ENCODE results near the gene TSPAN18. TPM values are rescaled to one million over a fixed set of nuclear protein-coding genes. Genes with fewer than 3 reads are reported as not detected.
A peak's percentile ranks its signal among the peaks of the same experiment; 100 is the strongest.

The TSPAN18 gene
- total RNA-seq, 1 experiment from 2014 or later: 0.77 TPM

GRCh38 chr11:44707094-44707493 lies 19.7 kb upstream of the TSPAN18 start:
- H3K36me3 Mint-ChIP-seq (ENCODE audit: insufficient read depth, unreplicated experiment): no peaks in the 10 kb centered on the region
- no TSS peak for BruUV-seq (replicated peaks)
- intact Hi-C loops (cut with micrococcal nuclease): no loop called here
- ChIA-PET CTCF (no interaction called here), POLR2A (no interaction called here)
- H3K27ac Mint-ChIP-seq (ENCODE audit: low read depth, unreplicated experiment): no peak overlapping the region
- no peak for TF ChIP-seq CTCF (IDR thresholded peaks at IDR 0.05; ENCODE audit: unreplicated experiment)
- peaks cover 16% of the 10 kb centered on the region for H3K4me1 Mint-ChIP-seq (ENCODE audit: insufficient read depth, unreplicated experiment)
- no peaks in the 10 kb centered on the region for H3K27me3 Mint-ChIP-seq (ENCODE audit: insufficient read depth, unreplicated experiment)
- no peak overlapping the region for H3K4me3 Mint-ChIP-seq (ENCODE audit: unreplicated experiment)
- no peak for DNase-seq (ENCODE audit: unreplicated experiment)
- no peaks in the 10 kb centered on the region for H3K9me3 Mint-ChIP-seq (ENCODE audit: unreplicated experiment)

- H3K27ac Mint-ChIP-seq (ENCODE audit: low read depth, unreplicated experiment): no peak overlapping the region
- no peak overlapping the region for H3K4me3 Mint-ChIP-seq (ENCODE audit: unreplicated experiment)
- TF ChIP-seq CTCF (IDR thresholded peaks at IDR 0.05; ENCODE audit: unreplicated experiment): no peak
- DNase-seq (ENCODE audit: unreplicated experiment): no peak
- CTCF ChIA-PET: interaction anchor here (1.0 to 1.1 kb wide), 2 partner anchors 12 to 203 kb away, joined by 3 read pairs; no protein-coding TSS in a partner anchor
- H3K9me3 Mint-ChIP-seq (ENCODE audit: unreplicated experiment): no peaks in the 10 kb centered on the region
- H3K4me1 Mint-ChIP-seq (ENCODE audit: insufficient read depth, unreplicated experiment): peaks cover 16% of the 10 kb centered on the region
- H3K36me3 Mint-ChIP-seq (ENCODE audit: insufficient read depth, unreplicated experiment): no peaks in the 10 kb centered on the region
- intact Hi-C loops (cut with micrococcal nuclease): no loop called here
- POLR2A ChIA-PET: no interaction called here
- no peaks in the 10 kb centered on the region for H3K27me3 Mint-ChIP-seq (ENCODE audit: insufficient read depth, unreplicated experiment)
- no TSS peak for BruUV-seq (replicated peaks)
These were observed 18.8 kb upstream of the TSPAN18 start for GRCh38 chr11:44708009-44708408.

GRCh38 chr11:44708523-44709280 lies 18.1 kb upstream of the TSPAN18 start:
- peaks cover 16% of the 10 kb centered on the region for H3K4me1 Mint-ChIP-seq (ENCODE audit: insufficient read depth, unreplicated experiment)
- H3K27ac Mint-ChIP-seq (ENCODE audit: low read depth, unreplicated experiment): no peak overlapping the region
- H3K27me3 Mint-ChIP-seq (ENCODE audit: insufficient read depth, unreplicated experiment): no peaks in the 10 kb centered on the region
- intact Hi-C loops (cut with micrococcal nuclease): no loop called here
- H3K36me3 Mint-ChIP-seq (ENCODE audit: insufficient read depth, unreplicated experiment): no peaks in the 10 kb centered on the region
- BruUV-seq (replicated peaks): no TSS peak
- no peak for TF ChIP-seq CTCF (IDR thresholded peaks at IDR 0.05; ENCODE audit: unreplicated experiment)
- DNase-seq (ENCODE audit: unreplicated experiment): no peak
- CTCF ChIA-PET: interaction anchor here (1.0 to 1.1 kb wide), 2 partner anchors 11 to 203 kb away, joined by 3 read pairs; no protein-coding TSS in a partner anchor
- POLR2A ChIA-PET: no interaction called here
- H3K9me3 Mint-ChIP-seq (ENCODE audit: unreplicated experiment): no peaks in the 10 kb centered on the region
- no peak overlapping the region for H3K4me3 Mint-ChIP-seq (ENCODE audit: unreplicated experiment)

GRCh38 chr11:44709281-44709562 lies 17.5 kb upstream of the TSPAN18 start:
- no peak for TF ChIP-seq CTCF (IDR thresholded peaks at IDR 0.05; ENCODE audit: unreplicated experiment)
- no peaks in the 10 kb centered on the region for H3K36me3 Mint-ChIP-seq (ENCODE audit: insufficient read depth, unreplicated experiment)
- CTCF ChIA-PET: no interaction called here
- BruUV-seq (replicated peaks): no TSS peak
- POLR2A ChIA-PET: no interaction called here
- peak; percentile 90 for DNase-seq (ENCODE audit: unreplicated experiment)
- H3K4me3 Mint-ChIP-seq (ENCODE audit: unreplicated experiment): no peak overlapping the region
- H3K27ac Mint-ChIP-seq (ENCODE audit: low read depth, unreplicated experiment): no peak overlapping the region
- intact Hi-C loops (cut with micrococcal nuclease): no loop called here
- no peaks in the 10 kb centered on the region for H3K9me3 Mint-ChIP-seq (ENCODE audit: unreplicated experiment)
- peaks cover 16% of the 10 kb centered on the region for H3K4me1 Mint-ChIP-seq (ENCODE audit: insufficient read depth, unreplicated experiment)
- no peaks in the 10 kb centered on the region for H3K27me3 Mint-ChIP-seq (ENCODE audit: insufficient read depth, unreplicated experiment)

Measured in MCF 10A (cell line).